IPS-18a (cell line): ENCODE results near the gene TMEM41A.
"Not testable (repeated sequence)": the region's sequence is repeated elsewhere in the genome, so short reads cannot be mapped to it uniquely, and the experiment has no call there.

Source experiments
- H3K27ac ChIP-seq: one replicate; pipeline ENCODE4 v1.5.1; 2013; ENCODE audit warnings: low read length
- H3K27me3 ChIP-seq: one replicate; pipeline ENCODE4 v1.6.1; 2013; ENCODE audit warnings: mild to moderate bottlenecking, low read length; ENCODE audit not compliant: control insufficient read depth, insufficient read depth
- H3K36me3 ChIP-seq: one replicate; pipeline ENCODE4 v1.6.1; 2013; ENCODE audit warnings: low read depth, low read length; ENCODE audit not compliant: control insufficient read depth
- H3K4me1 ChIP-seq: one replicate; pipeline ENCODE4 v1.6.1; 2013; ENCODE audit warnings: low read depth, low read length; ENCODE audit not compliant: control insufficient read depth
- H3K4me3 ChIP-seq: one replicate; pipeline ENCODE4 v1.5.1; 2013; ENCODE audit warnings: low read length
- H3K9ac ChIP-seq: one replicate; pipeline ENCODE4 v1.6.1; 2013; ENCODE audit warnings: mild to moderate bottlenecking, low read length, moderate library complexity
- H3K9me3 ChIP-seq: one replicate; pipeline ENCODE4 v1.6.1; 2013; ENCODE audit warnings: low read depth, low read length; ENCODE audit not compliant: control insufficient read depth

TMEM41A gene

DNA sequence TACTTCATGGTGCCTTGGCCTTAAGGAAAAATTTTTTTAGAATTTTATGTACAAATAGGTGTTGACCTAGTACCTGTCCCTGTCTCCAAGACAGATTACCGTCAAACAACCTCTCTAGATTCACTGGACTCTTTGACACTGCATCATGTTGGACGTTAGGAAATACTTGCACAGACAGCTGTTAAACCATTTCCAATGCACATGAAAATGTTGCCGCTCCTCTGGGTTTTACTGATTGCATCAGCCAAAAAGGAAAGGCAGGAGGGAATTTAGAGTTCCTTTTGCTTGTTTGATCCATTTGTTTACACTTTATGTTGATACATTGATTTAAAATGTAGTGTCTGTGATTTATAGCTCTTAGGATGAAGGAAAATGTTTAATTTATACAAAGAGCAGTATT is 14.5 kb downstream of the TMEM41A start:
- H3K9me3 ChIP-seq = no peaks in the 10 kb centered on the region
- no peak overlapping the region for H3K9ac ChIP-seq
- H3K27me3 ChIP-seq = no peaks in the 10 kb centered on the region
- no peaks in the 10 kb centered on the region for H3K36me3 ChIP-seq
- H3K4me3 ChIP-seq = no peak overlapping the region
- no peaks in the 10 kb centered on the region for H3K4me1 ChIP-seq
- H3K27ac ChIP-seq = no peak overlapping the region

DNA sequence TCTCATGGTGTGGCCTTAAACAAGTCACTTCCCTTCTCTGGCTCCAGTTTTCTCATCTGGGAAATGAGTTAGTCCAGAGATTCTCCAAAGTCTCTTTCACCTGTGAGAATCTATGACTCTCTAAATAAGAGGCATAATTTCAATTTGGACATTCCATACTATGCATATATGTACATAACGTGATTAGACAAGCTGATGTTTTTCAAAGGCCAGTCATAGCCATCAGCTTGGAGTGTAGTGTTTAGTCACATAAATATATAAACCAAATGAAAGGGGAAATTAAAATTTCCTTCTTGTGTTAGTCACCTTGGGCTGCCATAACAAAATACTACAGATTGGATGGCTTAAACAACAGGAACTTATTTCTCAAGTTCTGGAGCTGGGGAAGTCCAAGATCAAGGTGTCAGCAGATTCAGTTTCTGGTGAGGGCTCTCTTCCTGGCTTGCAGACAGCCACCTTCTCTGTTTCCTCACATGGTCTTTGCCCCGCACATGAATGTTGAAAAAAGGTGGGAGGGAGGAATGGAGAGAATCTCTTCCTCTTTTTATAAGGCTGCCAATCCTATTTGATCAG is 19.4 kb downstream of the TMEM41A start:
- Histone ChIP-seq H3K4me3 (no peak overlapping the region), H3K27ac (no peak overlapping the region), H3K9me3 (no peaks in the 10 kb centered on the region), H3K4me1 (no peaks in the 10 kb centered on the region), H3K36me3 (no peaks in the 10 kb centered on the region), H3K27me3 (no peaks in the 10 kb centered on the region), H3K9ac (no peak overlapping the region)

DNA sequence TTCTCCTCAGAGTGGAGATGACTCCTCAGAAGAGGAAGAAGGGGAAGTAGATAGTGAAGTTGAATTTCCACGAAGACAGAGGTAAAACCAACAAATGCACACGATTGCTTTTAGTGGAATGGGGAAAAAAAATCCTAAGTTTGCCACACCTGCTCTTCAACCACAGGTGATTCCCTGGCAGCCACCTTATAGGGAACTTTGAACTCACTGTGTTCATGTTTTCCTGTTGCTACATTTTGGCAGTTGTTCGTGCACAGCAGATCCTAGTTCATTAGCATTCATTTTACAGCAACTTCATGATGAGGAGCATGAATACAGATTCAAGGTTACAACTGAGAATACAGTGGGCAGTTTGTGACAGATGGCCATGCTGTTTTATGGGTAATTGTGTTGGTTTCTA is 21.5 kb downstream of the TMEM41A start:
- no peaks in the 10 kb centered on the region for H3K4me1 ChIP-seq
- H3K27ac ChIP-seq = no peak overlapping the region
- no peaks in the 10 kb centered on the region for H3K9me3 ChIP-seq
- H3K4me3 ChIP-seq = no peak overlapping the region
- H3K27me3 ChIP-seq = no peaks in the 10 kb centered on the region
- no peak overlapping the region for H3K9ac ChIP-seq
- H3K36me3 ChIP-seq = no peaks in the 10 kb centered on the region

DNA sequence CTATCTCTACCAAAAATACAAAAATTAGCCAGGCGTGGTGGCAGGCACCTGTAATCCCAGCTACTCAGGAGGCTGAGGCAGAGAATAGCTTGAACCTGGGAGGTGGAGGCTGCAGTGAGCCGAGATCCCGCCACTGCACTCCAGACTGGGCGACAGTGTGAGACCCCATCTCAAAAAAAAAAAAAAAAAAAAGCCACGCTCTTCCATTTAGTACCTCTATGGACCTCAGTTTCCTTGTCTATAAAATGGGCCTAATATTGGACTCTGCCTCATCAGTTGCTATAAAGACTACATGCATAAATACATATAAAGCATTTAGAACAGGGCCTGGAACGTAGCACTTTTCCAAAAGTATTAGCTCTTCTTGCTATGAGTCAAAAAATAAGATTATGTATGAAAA is 23.9 kb downstream of the TMEM41A start:
- H3K36me3 ChIP-seq, H3K9ac ChIP-seq, H3K9me3 ChIP-seq, H3K4me3 ChIP-seq, H3K27ac ChIP-seq, H3K27me3 ChIP-seq, H3K4me1 ChIP-seq: not testable (repeated sequence)

DNA sequence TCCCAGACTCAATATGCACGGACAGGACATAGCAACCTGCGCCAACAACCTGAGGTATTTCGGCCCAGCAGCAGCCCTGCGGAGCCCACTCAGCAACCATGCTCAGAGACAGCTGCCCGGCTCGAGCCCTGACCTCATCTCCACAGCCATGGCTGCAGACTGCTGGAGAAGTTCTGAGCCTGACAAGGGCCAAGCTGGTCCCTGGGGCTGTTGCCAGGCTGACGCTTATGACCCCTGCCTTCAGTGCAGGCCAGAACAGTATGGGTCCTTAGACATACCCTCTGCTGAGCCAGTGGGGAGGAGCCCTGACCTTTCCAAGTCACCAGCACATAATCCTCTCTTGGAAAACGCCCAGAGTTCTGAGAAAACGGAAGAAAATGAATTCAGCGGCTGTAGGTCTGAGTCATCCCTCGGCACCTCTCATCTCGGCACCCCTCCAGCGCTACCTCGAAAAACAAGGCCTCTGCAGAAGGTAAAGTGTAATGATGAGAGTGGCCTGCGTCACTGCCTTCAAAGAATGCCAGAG is 25.5 kb downstream of the TMEM41A start:
- Histone ChIP-seq H3K27me3 (no peaks in the 10 kb centered on the region), H3K27ac (no peak overlapping the region), H3K4me3 (no peak overlapping the region), H3K36me3 (no peaks in the 10 kb centered on the region), H3K4me1 (peaks cover 4% of the 10 kb centered on the region), H3K9ac (no peak overlapping the region), H3K9me3 (no peaks in the 10 kb centered on the region)

DNA sequence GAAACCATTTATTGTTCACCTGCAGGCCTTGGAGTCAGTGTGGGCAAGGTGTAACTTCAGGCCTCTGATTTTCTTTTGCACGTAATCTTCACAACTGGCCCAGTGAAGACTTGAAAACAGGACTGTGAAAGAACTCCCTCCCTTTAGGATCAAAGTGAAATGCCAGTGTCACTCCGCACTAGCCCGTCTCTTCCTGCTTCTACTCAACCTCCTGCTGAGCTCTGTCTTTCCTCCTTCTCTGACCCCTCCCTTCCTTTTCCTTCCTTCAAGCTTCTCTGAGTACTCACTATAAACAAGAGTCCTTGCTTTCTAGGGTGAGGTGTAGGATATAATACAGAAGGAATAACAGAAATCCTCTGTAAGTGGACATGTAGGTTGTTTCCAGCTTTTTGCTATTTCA is 28.5 kb downstream of the TMEM41A start:
- H3K27ac ChIP-seq = no peak overlapping the region
- H3K27me3 ChIP-seq = no peaks in the 10 kb centered on the region
- peaks cover 4% of the 10 kb centered on the region for H3K4me1 ChIP-seq
- H3K9me3 ChIP-seq = no peaks in the 10 kb centered on the region
- H3K4me3 ChIP-seq = no peak overlapping the region
- H3K36me3 ChIP-seq = no peaks in the 10 kb centered on the region
- H3K9ac ChIP-seq = no peak overlapping the region

DNA sequence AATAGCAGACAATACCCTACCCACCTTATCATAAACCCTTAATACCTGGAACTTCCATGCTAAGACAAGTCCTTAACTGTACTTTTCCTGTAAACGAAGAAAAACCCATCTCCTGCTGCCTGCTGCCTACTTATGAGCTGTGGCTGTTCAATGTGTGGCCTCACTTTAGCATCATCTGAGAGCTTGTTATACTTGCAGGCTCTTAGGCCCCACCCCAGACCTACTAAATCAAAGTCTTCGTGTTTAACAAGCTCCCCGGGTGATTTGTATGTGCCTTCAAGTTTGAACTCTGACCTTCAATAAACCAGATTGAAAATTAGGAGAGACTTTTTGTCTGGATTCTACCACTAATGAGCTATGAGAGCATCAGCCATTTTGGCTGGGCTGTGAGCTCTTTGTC is 29.3 kb downstream of the TMEM41A start:
- Histone ChIP-seq H3K4me3 (no peak overlapping the region), H3K27ac (no peak overlapping the region), H3K9me3 (no peaks in the 10 kb centered on the region), H3K36me3 (no peaks in the 10 kb centered on the region), H3K27me3 (no peaks in the 10 kb centered on the region), H3K9ac (no peak overlapping the region), H3K4me1 (peaks cover 4% of the 10 kb centered on the region)

DNA sequence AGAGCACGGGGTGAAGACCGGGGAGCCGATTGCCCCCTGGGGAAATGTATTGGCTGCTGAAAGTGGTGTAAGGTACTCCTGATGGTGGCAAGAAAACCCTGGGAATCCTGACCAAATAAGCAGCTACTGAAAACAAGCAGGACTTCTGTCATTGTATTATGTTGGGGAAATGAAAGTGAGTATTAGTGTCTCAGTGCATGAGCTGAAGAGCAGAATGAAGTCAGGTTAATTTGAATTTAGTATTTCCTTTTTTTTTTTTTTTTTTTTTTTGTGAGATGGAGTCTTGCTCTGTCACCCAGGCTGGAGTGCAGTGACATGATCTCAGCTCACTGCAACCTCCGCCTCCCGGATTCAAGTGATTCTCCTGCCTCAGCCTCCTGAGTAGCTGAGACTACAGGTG is 32.7 kb downstream of the TMEM41A start:
- H3K9ac ChIP-seq, H3K4me1 ChIP-seq, H3K27me3 ChIP-seq, H3K9me3 ChIP-seq, H3K27ac ChIP-seq, H3K36me3 ChIP-seq, H3K4me3 ChIP-seq: not testable (repeated sequence)

DNA sequence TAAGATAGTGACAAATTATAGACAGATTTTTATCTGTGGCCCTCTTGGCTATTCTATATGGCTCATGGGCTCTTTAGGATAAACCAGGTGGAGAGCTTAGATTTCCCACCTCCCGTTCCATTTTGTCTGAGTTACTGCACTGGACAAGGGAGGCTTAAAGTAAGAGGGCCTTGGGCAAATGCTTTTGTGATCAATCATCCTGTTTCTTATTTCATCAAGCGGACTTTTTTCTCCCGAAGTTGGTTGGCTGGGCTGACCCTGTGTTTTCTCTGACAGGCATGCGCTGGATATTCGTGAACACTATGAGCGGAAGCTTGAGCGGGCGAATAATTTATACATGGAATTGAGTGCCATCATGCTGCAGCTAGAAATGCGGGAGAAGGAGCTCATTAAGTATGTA is 33.4 kb downstream of the TMEM41A start:
- H3K27me3 ChIP-seq = no peaks in the 10 kb centered on the region
- H3K9ac ChIP-seq = no peak overlapping the region
- H3K36me3 ChIP-seq = no peaks in the 10 kb centered on the region
- peaks cover 4% of the 10 kb centered on the region for H3K4me1 ChIP-seq
- no peak overlapping the region for H3K27ac ChIP-seq
- no peak overlapping the region for H3K4me3 ChIP-seq
- no peaks in the 10 kb centered on the region for H3K9me3 ChIP-seq

DNA sequence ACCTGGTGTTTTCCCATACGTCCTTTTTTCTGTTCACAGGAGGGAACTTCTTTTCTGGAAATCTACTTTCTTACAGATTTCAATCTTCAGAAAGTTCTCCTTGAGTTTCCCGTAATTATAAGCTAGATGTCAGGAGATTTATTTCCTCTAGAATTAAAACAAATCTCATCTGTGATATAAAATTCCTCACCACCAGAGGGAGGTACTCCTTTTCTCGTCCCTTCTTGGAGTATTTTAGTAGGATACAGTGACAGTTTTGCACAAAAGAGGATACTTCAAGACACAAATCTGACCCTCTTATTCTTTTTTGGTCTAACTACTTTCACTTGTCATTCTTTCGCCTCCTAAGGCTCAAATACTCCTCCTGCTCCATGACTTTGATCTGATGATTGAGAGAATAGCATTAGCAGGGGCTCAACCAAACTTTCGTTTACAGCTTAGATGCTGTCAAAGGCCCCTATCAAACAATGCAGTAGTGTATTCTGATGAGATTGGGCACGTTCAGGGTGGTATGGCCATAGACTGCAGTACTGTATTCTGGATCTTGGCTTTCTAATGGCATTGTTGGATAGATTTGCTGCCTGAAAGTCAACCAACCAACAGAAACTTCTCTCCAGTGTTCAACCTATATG is 38.0 kb downstream of the TMEM41A start:
- no peaks in the 10 kb centered on the region for H3K9me3 ChIP-seq
- no peak overlapping the region for H3K4me3 ChIP-seq
- H3K27me3 ChIP-seq = no peaks in the 10 kb centered on the region
- H3K27ac ChIP-seq = no peak overlapping the region
- no peak overlapping the region for H3K9ac ChIP-seq
- H3K36me3 ChIP-seq = no peaks in the 10 kb centered on the region
- H3K4me1 ChIP-seq = no peaks in the 10 kb centered on the region

DNA sequence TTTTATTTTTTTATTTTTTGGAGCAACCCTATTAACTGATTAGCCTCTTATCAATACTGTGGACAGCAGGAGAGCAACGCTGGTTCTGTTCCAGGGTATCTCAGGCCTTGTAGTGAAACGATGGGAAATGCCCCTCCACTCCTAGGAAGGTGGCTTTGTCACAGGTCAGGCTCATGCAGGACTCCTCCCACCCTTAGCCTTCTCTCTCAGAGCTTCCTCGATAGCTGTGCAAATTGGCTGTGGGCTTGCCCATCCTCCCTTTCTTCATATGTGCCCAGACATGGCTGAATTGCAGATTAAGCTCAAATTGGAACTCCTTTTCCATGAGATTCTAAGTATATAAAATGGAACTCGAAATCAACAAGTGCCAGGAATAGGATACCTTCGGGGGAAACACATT is 38.5 kb downstream of the TMEM41A start:
- H3K4me1 ChIP-seq = no peaks in the 10 kb centered on the region

DNA sequence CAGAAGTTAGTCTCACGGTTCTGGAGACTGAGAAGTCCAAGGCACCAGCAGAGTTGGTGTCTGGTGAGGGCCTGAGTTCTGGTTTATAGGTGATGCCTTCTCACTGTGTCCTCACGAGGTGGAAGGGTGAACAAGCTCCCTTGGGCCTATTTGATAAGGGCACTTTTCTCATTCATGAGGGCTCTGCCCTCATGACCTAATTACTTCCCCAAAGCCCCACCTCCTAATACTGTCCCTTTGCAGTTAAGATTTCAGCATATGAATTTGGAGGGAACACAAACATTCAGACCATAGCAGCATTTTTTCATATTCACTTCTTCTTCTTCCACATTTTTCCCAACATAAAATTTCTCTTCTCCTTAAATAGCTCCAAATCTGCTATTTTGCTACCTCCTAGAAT is 41.5 kb downstream of the TMEM41A start:
- Histone ChIP-seq H3K4me3 (no peak overlapping the region), H3K27ac (no peak overlapping the region), H3K4me1 (no peaks in the 10 kb centered on the region), H3K9ac (no peak overlapping the region), H3K36me3 (no peaks in the 10 kb centered on the region), H3K9me3 (no peaks in the 10 kb centered on the region), H3K27me3 (no peaks in the 10 kb centered on the region)

More for the DNA sequence above, 38.5 kb downstream of the TMEM41A start:
- H3K9me3 ChIP-seq = no peaks in the 10 kb centered on the region
- no peaks in the 10 kb centered on the region for H3K36me3 ChIP-seq
- no peak overlapping the region for H3K9ac ChIP-seq
- H3K27ac ChIP-seq = no peak overlapping the region
- no peak overlapping the region for H3K4me3 ChIP-seq
- no peaks in the 10 kb centered on the region for H3K27me3 ChIP-seq
